ENCODE data around the gene SLC9A9.

- TF ChIP-seq, protein P1, sequence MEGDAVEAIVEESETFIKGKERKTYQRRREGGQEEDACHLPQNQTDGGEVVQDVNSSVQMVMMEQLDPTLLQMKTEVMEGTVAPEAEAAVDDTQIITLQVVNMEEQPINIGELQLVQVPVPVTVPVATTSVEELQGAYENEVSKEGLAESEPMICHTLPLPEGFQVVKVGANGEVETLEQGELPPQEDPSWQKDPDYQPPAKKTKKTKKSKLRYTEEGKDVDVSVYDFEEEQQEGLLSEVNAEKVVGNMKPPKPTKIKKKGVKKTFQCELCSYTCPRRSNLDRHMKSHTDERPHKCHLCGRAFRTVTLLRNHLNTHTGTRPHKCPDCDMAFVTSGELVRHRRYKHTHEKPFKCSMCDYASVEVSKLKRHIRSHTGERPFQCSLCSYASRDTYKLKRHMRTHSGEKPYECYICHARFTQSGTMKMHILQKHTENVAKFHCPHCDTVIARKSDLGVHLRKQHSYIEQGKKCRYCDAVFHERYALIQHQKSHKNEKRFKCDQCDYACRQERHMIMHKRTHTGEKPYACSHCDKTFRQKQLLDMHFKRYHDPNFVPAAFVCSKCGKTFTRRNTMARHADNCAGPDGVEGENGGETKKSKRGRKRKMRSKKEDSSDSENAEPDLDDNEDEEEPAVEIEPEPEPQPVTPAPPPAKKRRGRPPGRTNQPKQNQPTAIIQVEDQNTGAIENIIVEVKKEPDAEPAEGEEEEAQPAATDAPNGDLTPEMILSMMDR (conservative IDR thresholded peaks at IDR 0.05; ENCODE audit: low read depth, low read length), result no peak
- TF ChIP-seq EZH2 (IDR thresholded peaks at IDR 0.05; ENCODE audit: borderline replicate concordance, low read depth, low read length, poor library complexity, severe bottlenecking), result no peak
These were observed 175.7 kb downstream of the SLC9A9 start for GRCh38 chr3:143672396-143673165.
